A549 (cell line): ENCODE measurements around the gene OR2T8. TPM values are rescaled to one million over a fixed set of nuclear protein-coding genes. Genes with fewer than 3 reads are reported as not detected.
A peak's percentile ranks its signal among the peaks of the same experiment; 100 is the strongest.
"Not testable (repeated sequence)": the region's sequence is repeated elsewhere in the genome, so short reads cannot be mapped to it uniquely, and the experiment has no call there.

ENCODE experiments used
- ATAC-seq, 2 experiments: fragments of 200-7000 bp in 1 of 2; fragments of >200 bp in 1 of 2; cut with Nextera tagmentation in 1 of 2; cut with Tn5 transposase in 1 of 2; 3 replicates each; pipeline versions ENCODE4 v1.8.0 to v1.9.1; 2018 to 2020; ENCODE audit warnings: mild to moderate bottlenecking in 1 of 2, moderate library complexity in 1 of 2
- CTCF ChIA-PET: fragments of 300-600 bp; sonication (Branson Sonifier 250); formaldehyde crosslinking; extraction: SDS; loops from one replicate; lab custom pipeline; 2021; ENCODE audit warnings: antibody characterized with exemption, inconsistent platforms; lab: Yijun Ruan, JAX
- POLR2A ChIA-PET: fragments of 350-600 bp; formaldehyde crosslinking; extraction: SDS; loops from one replicate; lab custom pipeline; 2021; ENCODE audit warnings: antibody characterized with exemption, inconsistent platforms; lab: Yijun Ruan, JAX
- DNase-seq, 2 experiments: peaks; one replicate each; pipeline versions ENCODE4 v3.0.0 to v3.0.0-alpha.2; 2011 to 2016; ENCODE audit warnings: low read depth in 1 of 2, low spot score in 1 of 2
- FAIRE-seq: peaks from 2 replicates; lab custom pipeline; 2011; peaks lifted over from hg19 to GRCh38; lab: Jason Lieb, UNC
- H3K27ac ChIP-seq, 2 experiments: fragments of >200 bp; sonication (Bioruptor Twin); formaldehyde crosslinking; 3 replicates each; pipeline ENCODE4 v1.5.1; 2016 to 2017
- H3K4me1 ChIP-seq: fragments of >200 bp; sonication (Bioruptor Twin); formaldehyde crosslinking; 3 replicates; pipeline ENCODE4 v1.6.1; 2016
- H3K4me2 ChIP-seq: fragments of >200 bp; sonication (Bioruptor Twin); formaldehyde crosslinking; 3 replicates; pipeline ENCODE4 v1.6.1; 2016
- H3K4me3 ChIP-seq: fragments of >200 bp; sonication (Bioruptor Twin); formaldehyde crosslinking; 3 replicates; pipeline ENCODE4 v1.5.1; 2016
- H3K9me3 ChIP-seq: fragments of >200 bp; sonication (Bioruptor Twin); formaldehyde crosslinking; 3 replicates; pipeline ENCODE4 v1.6.1; 2016
- BCL3 ChIP-seq: fragments of >200 bp; sonication (Bioruptor Twin); formaldehyde crosslinking; IDR thresholded peaks from 3 replicates; pipeline ENCODE4 v1.6.1; 2016
- CEBPB ChIP-seq, 2 experiments: fragments of >200 bp in 1 of 2; sonication (Bioruptor Twin) in 1 of 2; formaldehyde crosslinking in 1 of 2; IDR thresholded peaks; 2 replicates each; pipeline ENCODE4 v1.6.1; 2012 to 2016
- CTCF ChIP-seq: fragments of >200 bp; sonication (Bioruptor Twin); formaldehyde crosslinking; IDR thresholded peaks from 3 replicates; pipeline ENCODE4 v1.5.1; 2016
- EHMT2 ChIP-seq: fragments of 200-600 bp; sonication (generic); IDR thresholded peaks from 2 replicates; pipeline ENCODE4 v1.6.1; 2016; ENCODE audit warnings: antibody characterized with exemption, low read depth, mild to moderate bottlenecking, moderate library complexity
- GATA3 ChIP-seq: IDR thresholded peaks from 2 replicates; pipeline ENCODE4 v1.6.1; 2012; ENCODE audit warnings: borderline replicate concordance
- HDAC2 ChIP-seq: fragments of 200-600 bp; sonication (generic); IDR thresholded peaks from 2 replicates; pipeline ENCODE4 v1.6.1; 2016
- HOXB13 ChIP-seq: fragments of 250-450 bp; sonication (Bioruptor Pico); IDR thresholded peaks from 2 replicates; pipeline ENCODE4 v1.5.0; 2020; ENCODE audit warnings: low read depth, mild to moderate bottlenecking, moderate library complexity
- HOXB5 ChIP-seq: fragments of 250-450 bp; sonication (Bioruptor Pico); IDR thresholded peaks from 2 replicates; pipeline ENCODE4 v1.5.0; 2020; ENCODE audit warnings: mild to moderate bottlenecking, moderate library complexity
- JUN ChIP-seq, 2 experiments: fragments of >200 bp; sonication (Bioruptor Twin); formaldehyde crosslinking; IDR thresholded peaks; 2 replicates in 1 of 2; 3 replicates in 1 of 2; pipeline ENCODE4 v1.6.1; 2016 to 2017
- JUNB ChIP-seq: fragments of >200 bp; sonication (Bioruptor Twin); formaldehyde crosslinking; IDR thresholded peaks from 2 replicates; pipeline ENCODE4 v1.6.1; 2016
- MAFK ChIP-seq: fragments of 450-650 bp; IDR thresholded peaks from 2 replicates; pipeline ENCODE4 v1.6.1; 2014; ENCODE audit not compliant: partially characterized antibody
- MYC ChIP-seq: IDR thresholded peaks from 2 replicates; pipeline ENCODE4 v1.6.1; 2012; ENCODE audit warnings: mild to moderate bottlenecking, inconsistent platforms, low read length, improper control_type of control experiment, borderline replicate concordance
- NPAS2 ChIP-seq: fragments of 250-450 bp; sonication (Bioruptor Pico); IDR thresholded peaks from 2 replicates; pipeline ENCODE4 v1.8.0; 2022; ENCODE audit warnings: mild to moderate bottlenecking, moderate library complexity, borderline replicate concordance
- POLR2A ChIP-seq: IDR thresholded peaks from 2 replicates; pipeline ENCODE4 v1.6.1; 2012; ENCODE audit warnings: mild to moderate bottlenecking, low read length
- RAD21 ChIP-seq, 2 experiments: fragments of >200 bp in 1 of 2; sonication (Bioruptor Twin) in 1 of 2; formaldehyde crosslinking in 1 of 2; IDR thresholded peaks in 1 of 2; conservative IDR thresholded peaks in 1 of 2; 2 replicates in 1 of 2; 3 replicates in 1 of 2; pipeline ENCODE4 v1.6.1; 2012 to 2018; ENCODE audit warnings: inconsistent platforms in 1 of 2
- RCOR1 ChIP-seq: fragments of 150-350 bp; IDR thresholded peaks from 2 replicates; pipeline ENCODE4 v1.6.1; 2014; ENCODE audit warnings: antibody characterized with exemption, low read length, low read depth
- RFX5 ChIP-seq: fragments of 450-650 bp; IDR thresholded peaks from 2 replicates; pipeline ENCODE4 v1.7.1; 2014; ENCODE audit warnings: antibody characterized with exemption, mild to moderate bottlenecking, moderate library complexity
- SMC3 ChIP-seq: fragments of >200 bp; sonication (Bioruptor Twin); formaldehyde crosslinking; IDR thresholded peaks from 3 replicates; pipeline ENCODE4 v1.6.1; 2018; ENCODE audit warnings: inconsistent platforms
- SREBF2 ChIP-seq: fragments of 450-650 bp; IDR thresholded peaks from 2 replicates; pipeline ENCODE4 v1.6.1; 2014; ENCODE audit warnings: mild to moderate bottlenecking, moderate library complexity
- TFCP2L1 ChIP-seq: fragments of 250-450 bp; sonication (Bioruptor Pico); IDR thresholded peaks from 2 replicates; pipeline ENCODE4 v1.5.0; 2021; ENCODE audit warnings: mild to moderate bottlenecking
- TP53 ChIP-seq: fragments of 250-450 bp; sonication (Bioruptor Pico); IDR thresholded peaks from 2 replicates; pipeline ENCODE4 v1.5.0; 2021; ENCODE audit warnings: mild to moderate bottlenecking, moderate library complexity
- ZFP36 ChIP-seq: fragments of 450-650 bp; IDR thresholded peaks from 2 replicates; pipeline ENCODE4 v1.6.1; 2014; ENCODE audit warnings: borderline replicate concordance; ENCODE audit not compliant: partially characterized antibody
- WGBS: methylation state at CpG from one replicate; pipeline ENCODE4 v1.1.6; 2017; ENCODE audit errors: missing lambda C conversion rate; 5-methylcytosine and 5-hydroxymethylcytosine counted together
- polyA plus RNA-seq, 4 experiments: library from polyadenylated mRNA; depleted of rRNA in 3 of 4; stranded (reverse); fragments of >200 nt; fragmentation: RNase III in 1 of 4; extraction: RNeasy Plus Mini Kit Qiagen cat#74134 plus additional on column Dnase treatment in 1 of 4; gene quantifications; 2 replicates in 3 of 4; 3 replicates in 1 of 4; pipeline ENCODE4 v1.2.3, GENCODE V29; 2011 to 2017
- TF ChIP-seq, protein P1 (sequence below): fragments of 450-650 bp; IDR thresholded peaks from 2 replicates; pipeline ENCODE4 v1.6.1; 2014; ENCODE audit warnings: antibody characterized with exemption

OR2T8 gene
- polyA plus RNA-seq, 2 of the 4 experiments (the other 2 are of a cell fraction), result not detected

DNA sequence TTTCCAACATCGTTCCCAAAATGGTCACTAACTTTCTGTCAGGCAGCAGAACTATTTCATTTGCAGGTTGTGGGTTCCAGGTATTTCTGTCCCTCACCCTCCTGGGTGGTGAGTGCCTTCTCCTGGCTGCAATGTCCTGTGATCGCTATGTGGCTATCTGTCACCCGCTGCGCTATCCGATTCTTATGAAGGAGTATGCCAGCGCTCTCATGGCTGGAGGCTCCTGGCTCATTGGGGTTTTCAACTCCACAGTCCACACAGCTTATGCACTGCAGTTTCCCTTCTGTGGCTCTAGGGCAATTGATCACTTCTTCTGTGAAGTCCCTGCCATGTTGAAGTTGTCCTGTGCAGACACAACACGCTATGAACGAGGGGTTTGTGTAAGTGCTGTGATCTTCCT, 13.9 kb downstream of the OR2T8 start (continued):
- TF ChIP-seq, protein P1, sequence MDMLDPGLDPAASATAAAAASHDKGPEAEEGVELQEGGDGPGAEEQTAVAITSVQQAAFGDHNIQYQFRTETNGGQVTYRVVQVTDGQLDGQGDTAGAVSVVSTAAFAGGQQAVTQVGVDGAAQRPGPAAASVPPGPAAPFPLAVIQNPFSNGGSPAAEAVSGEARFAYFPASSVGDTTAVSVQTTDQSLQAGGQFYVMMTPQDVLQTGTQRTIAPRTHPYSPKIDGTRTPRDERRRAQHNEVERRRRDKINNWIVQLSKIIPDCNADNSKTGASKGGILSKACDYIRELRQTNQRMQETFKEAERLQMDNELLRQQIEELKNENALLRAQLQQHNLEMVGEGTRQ, result no peak

DNA sequence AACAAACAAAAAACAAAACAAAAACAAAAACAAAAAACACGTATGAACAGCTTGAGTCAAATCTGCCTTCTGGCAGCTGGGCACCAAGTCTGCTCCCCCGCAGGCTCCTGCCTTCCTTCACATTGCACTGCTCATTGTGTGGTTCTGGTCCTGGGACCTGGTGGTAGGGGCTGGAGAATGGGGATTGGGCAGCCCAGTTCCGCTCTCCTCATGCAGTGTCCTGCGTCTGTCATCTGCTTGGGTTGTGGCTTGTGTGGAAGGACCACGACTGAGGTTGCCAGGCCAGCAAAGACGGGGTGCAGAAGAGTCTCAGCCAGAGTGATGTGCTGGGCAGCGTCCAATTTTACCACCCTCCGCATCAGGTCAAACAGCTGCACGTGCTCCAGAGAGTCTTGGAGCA, 15.7 kb downstream of the OR2T8 start:
- Histone ChIP-seq H3K27ac (no peak overlapping the region), H3K9me3 (peaks cover 3% of the 10 kb centered on the region; the same call in 1 of the 3 replicates)
- no peak for DNase-seq
- CTCF ChIA-PET, result no interaction called here
- no peak for TF ChIP-seq TFCP2L1
- TF ChIP-seq, all 56 proteins: peak for 0
- POLR2A ChIA-PET, result no interaction called here
- FAIRE-seq (no peak), ATAC-seq (no peak)
- WGBS, result 44% methylated on average over 8 of the region's 9 CpGs
- no peak overlapping the region for H3K4me2 ChIP-seq
- H3K4me1 ChIP-seq, result no peaks in the 10 kb centered on the region
- H3K4me3 ChIP-seq, result no peak overlapping the region

DNA sequence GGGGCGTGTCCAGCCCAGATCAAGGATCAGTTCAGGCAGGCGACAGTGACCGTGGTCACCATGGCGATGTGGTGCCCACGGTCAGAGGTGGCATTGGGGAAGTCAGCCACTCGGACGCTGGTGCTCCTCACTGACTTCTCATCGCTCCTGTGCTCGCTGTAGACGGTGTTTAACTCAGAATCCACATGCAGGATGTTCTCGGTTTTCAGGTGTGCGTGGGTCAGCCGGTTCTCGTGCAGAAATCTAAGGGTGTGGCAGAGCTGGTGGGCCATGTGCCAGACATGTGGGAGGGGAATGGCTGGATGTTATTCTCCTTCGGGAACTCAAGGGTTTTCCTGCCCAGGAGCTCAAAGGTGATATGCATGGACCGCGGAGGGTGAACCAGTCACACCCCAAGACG, 16.4 kb downstream of the OR2T8 start:
- H3K4me3 ChIP-seq, result no peak overlapping the region
- CTCF ChIA-PET, result no interaction called here

DNA sequence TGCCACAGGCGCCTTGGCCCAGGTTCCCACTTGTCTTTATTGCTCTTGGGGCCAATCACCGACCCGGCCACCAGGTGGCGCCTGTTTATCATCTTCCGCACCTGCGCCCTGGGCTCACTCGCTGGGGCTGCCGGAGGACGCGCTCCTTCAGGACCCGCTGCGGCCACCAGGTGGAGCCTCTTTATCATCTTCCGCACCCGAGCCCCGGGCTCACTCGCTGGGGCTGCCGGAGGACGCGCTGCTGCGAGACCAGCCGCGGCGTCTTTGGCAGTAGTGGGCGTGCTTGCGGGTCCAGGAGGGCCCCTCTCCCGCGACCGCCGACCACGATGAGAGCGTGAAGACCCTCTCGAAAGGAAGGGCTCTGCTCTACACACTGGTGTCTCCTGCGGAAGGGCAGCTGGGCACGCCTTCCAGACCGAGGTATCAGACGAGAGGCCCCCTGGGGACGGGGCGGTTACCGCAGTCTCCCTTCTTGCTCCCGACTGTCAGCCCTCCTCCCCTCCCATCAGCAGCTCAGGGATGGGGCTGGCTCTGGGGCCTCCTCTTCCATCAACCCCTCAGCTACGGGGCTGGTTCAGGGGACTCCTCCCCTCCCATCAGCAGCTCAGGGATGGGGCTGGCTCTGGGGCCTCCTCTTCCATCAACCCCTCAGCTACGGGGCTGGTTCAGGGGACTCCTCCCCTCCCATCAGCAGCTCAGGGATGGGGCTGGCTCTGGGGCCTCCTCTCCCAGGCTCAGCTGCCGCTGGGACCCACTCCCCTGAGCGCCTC, 17.1 kb downstream of the OR2T8 start:
- H3K27ac ChIP-seq, FAIRE-seq, POLR2A ChIA-PET, H3K4me1 ChIP-seq, H3K4me2 ChIP-seq, CTCF ChIA-PET, H3K9me3 ChIP-seq, H3K4me3 ChIP-seq: not testable (repeated sequence)
- 66% methylated on average over 42 of the region's 44 CpGs for WGBS
- peak in 1 of 2 experiments; percentile 14; a peak in 1 of 5 replicates for TF ChIP-seq RAD21 (conservative IDR thresholded peaks at IDR 0.05 in 1 of 2, IDR thresholded peaks at IDR 0.05 in 1 of 2)
- DNase-seq (peak in 1 of 2 experiments; percentile 39), ATAC-seq (peak in 1 of 2 experiments; percentile 83; a peak in 3 of 6 replicates)

More for the DNA sequence above, 16.4 kb downstream of the OR2T8 start:
- Histone ChIP-seq H3K4me2 (no peak overlapping the region), H3K27ac (no peak overlapping the region), H3K4me1 (no peaks in the 10 kb centered on the region), H3K9me3 (peaks cover 3% of the 10 kb centered on the region; the same call in 1 of the 3 replicates)
- POLR2A ChIA-PET, result no interaction called here
- no peak for DNase-seq
- no peak for ATAC-seq
- TF ChIP-seq CEBPB (IDR thresholded peaks at IDR 0.05) (no peak), JUN (IDR thresholded peaks at IDR 0.05) (no peak), BCL3 (no peak), POLR2A (no peak), SMC3 (no peak), SREBF2 (no peak), JUNB (no peak), RFX5 (no peak), HOXB13 (CRISPR knock-in tag) (no peak), HDAC2 (no peak), GATA3 (no peak), HOXB5 (CRISPR knock-in tag) (no peak), RCOR1 (no peak)
- 57% methylated on average over 18 of the region's 18 CpGs for whole genome bisulfite sequencing
- no peak for FAIRE-seq

DNA sequence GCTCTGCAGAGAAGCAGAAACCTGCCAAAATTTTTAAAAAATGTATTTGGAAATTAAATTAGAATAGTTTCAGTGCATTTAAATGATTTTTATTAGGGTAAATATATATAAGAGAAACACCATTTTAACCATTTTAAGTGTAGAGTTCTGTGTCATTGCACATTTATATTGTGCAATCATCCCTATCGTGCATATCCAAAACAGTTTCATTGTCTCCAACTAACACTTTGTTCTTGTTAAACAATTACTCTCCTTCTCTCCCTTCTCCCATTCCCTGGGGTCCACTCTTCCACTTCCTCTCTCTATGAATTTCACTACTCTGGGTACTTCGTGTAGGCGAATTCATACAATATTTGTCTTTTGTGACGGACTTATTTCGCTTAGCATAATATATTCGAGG, 22.6 kb downstream of the OR2T8 start:
- ATAC-seq, result no peak
- 10% methylated on average over 6 of the region's 6 CpGs for WGBS
- no peak overlapping the region for H3K4me3 ChIP-seq
- ChIA-PET CTCF (no interaction called here), POLR2A (no interaction called here)
- FAIRE-seq, result no peak
- no peak for DNase-seq
- H3K27ac ChIP-seq, result no peak overlapping the region
- H3K4me1 ChIP-seq, result no peaks in the 10 kb centered on the region
- no peaks in the 10 kb centered on the region for H3K9me3 ChIP-seq
- TF ChIP-seq TP53 (CRISPR knock-in tag), result no peak
- no peak for TF ChIP-seq SREBF2
- no peak for TF ChIP-seq MAFK
- no peak for TF ChIP-seq CTCF
- TF ChIP-seq MYC, result no peak
- no peak for TF ChIP-seq NPAS2 (CRISPR knock-in tag)
- no peak for TF ChIP-seq EHMT2
- no peak for TF ChIP-seq ZFP36
- TF ChIP-seq JUNB, result no peak
- no peak overlapping the region for H3K4me2 ChIP-seq
